ENCODE results near the gene IPMK. TPM values are rescaled to one million over a fixed set of nuclear protein-coding genes. Genes with fewer than 3 reads are reported as not detected.
A peak's percentile ranks its signal among the peaks of the same experiment; 100 is the strongest.

IPMK gene
- total and polyA plus RNA-seq, 2 experiments from 2014 or later = 5.5 to 17.8 TPM

GRCh38 chr10:58173391-58173790 lies 94.3 kb downstream of the IPMK start:
- no peak overlapping the region for H3K4me3 ChIP-seq
- no peaks in the 10 kb centered on the region for H3K36me3 ChIP-seq (ENCODE audit: insufficient read depth)
- no peaks in the 10 kb centered on the region for H3K79me2 ChIP-seq (replicated peaks; ENCODE audit: insufficient read depth)
- Mint-ChIP-seq H3K27ac (no peak overlapping the region), H3K4me1 (peaks cover 10% of the 10 kb centered on the region), H3K9me3 (no peaks in the 10 kb centered on the region), H3K27me3 (ENCODE audit: insufficient read depth, low read depth, poor library complexity) (no peaks in the 10 kb centered on the region), H3K4me3 (no peak overlapping the region), H3K36me3 (ENCODE audit: low read depth) (no peaks in the 10 kb centered on the region)
- H3K9me2 ChIP-seq (ENCODE audit: insufficient read depth) = no peaks in the 10 kb centered on the region; the same call in 1 of the 2 replicates
- no peak for TF ChIP-seq EZH2phosphoT487 (IDR thresholded peaks at IDR 0.05; ENCODE audit: unreplicated experiment)
- TF ChIP-seq ZNF331 (CRISPR knock-in tag; IDR thresholded peaks at IDR 0.05; ENCODE audit: low read depth) = no peak
- no peak for TF ChIP-seq ZNF462 (CRISPR knock-in tag; IDR thresholded peaks at IDR 0.05)
- TF ChIP-seq ZNF114 (CRISPR knock-in tag; IDR thresholded peaks at IDR 0.05) = no peak
- H3K27ac ChIP-seq (ENCODE audit: low read depth) = no peak overlapping the region
- ATAC-seq = no peak
- no peak overlapping the region; the same call in 1 of the 2 replicates for H2AFZ ChIP-seq
- no peaks in the 10 kb centered on the region for H4K20me1 ChIP-seq (replicated peaks; ENCODE audit: insufficient read depth)
- no peak for DNase-seq (ENCODE audit: low spot score)
- peaks cover 10% of the 10 kb centered on the region; the same call in 1 of the 2 replicates for H3K4me1 ChIP-seq (ENCODE audit: insufficient read depth)
- no peaks in the 10 kb centered on the region for H3F3A ChIP-seq (replicated peaks; ENCODE audit: low read depth)
- H3K27me3 ChIP-seq (ENCODE audit: insufficient read depth) = no peaks in the 10 kb centered on the region
- no peak overlapping the region for H3K4me2 ChIP-seq

DNA sequence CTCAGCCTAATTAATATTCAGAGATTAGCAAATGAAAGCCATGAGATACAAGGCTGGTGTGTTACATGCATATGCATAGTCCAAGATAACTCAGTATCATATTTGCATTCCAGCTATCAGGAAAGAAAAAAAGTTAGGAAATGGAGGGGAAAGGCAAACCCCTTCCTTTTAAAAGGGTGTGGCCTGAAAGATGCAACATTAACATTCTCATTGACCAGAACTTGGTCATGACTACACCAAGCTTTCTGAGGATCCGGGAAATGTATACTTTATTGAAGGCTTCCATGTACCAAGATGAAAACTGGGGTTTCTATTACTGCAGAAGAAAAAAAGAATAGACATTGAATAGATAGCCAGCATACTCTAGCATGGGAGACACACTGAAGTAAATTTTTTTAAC lies 96.5 kb downstream of the IPMK start:
- Mint-ChIP-seq H3K9me3 (no peaks in the 10 kb centered on the region), H3K27me3 (ENCODE audit: insufficient read depth, low read depth, poor library complexity) (no peaks in the 10 kb centered on the region)
- no peak for ATAC-seq
- no peak for TF ChIP-seq ZNF331 (CRISPR knock-in tag; IDR thresholded peaks at IDR 0.05; ENCODE audit: low read depth)
- no peak for TF ChIP-seq EZH2phosphoT487 (IDR thresholded peaks at IDR 0.05; ENCODE audit: unreplicated experiment)
- TF ChIP-seq STAT1 (IDR thresholded peaks at IDR 0.05; ENCODE audit: unreplicated experiment) = no peak
- no peak for TF ChIP-seq CTCF (conservative IDR thresholded peaks at IDR 0.05; ENCODE audit: low read depth in 2 of 2)
- no peak for TF ChIP-seq CREB1 (CRISPR knock-in tag; IDR thresholded peaks at IDR 0.05; ENCODE audit: low read depth)
- TF ChIP-seq JUNB (IDR thresholded peaks at IDR 0.05; ENCODE audit: unreplicated experiment) = no peak

More for the DNA sequence above, 96.5 kb downstream of the IPMK start:
- Histone ChIP-seq H3K36me3 (ENCODE audit: insufficient read depth) (no peaks in the 10 kb centered on the region), H3K79me2 (replicated peaks; ENCODE audit: insufficient read depth) (no peaks in the 10 kb centered on the region), H4K20me1 (replicated peaks; ENCODE audit: insufficient read depth) (no peaks in the 10 kb centered on the region), H3K27ac (ENCODE audit: low read depth) (no peak overlapping the region), H3K4me1 (ENCODE audit: insufficient read depth) (peaks cover 10% of the 10 kb centered on the region; the same call in 1 of the 2 replicates), H3K27me3 (ENCODE audit: insufficient read depth) (no peaks in the 10 kb centered on the region), H3K4me2 (0 out of 2 replicates have a peak overlapping the region, but pooled peaks have one; percentile 45), H3K4me3 (no peak overlapping the region), H2AFZ (no peak overlapping the region), H3F3A (replicated peaks; ENCODE audit: low read depth) (no peaks in the 10 kb centered on the region), H3K9me2 (ENCODE audit: insufficient read depth) (no peaks in the 10 kb centered on the region; the same call in 1 of the 2 replicates)
- Mint-ChIP-seq H3K36me3 (ENCODE audit: low read depth) (no peaks in the 10 kb centered on the region), H3K4me1 (peaks cover 10% of the 10 kb centered on the region), H3K4me3 (no peak overlapping the region), H3K27ac (no peak overlapping the region)
- no peak for DNase-seq (ENCODE audit: low spot score)

All from GM23338 (cell line).